HL-60 (cell line): ENCODE data around the gene MTMR11.
"Not testable (repeated sequence)": the region's sequence is repeated elsewhere in the genome, so short reads cannot be mapped to it uniquely, and the experiment has no call there.

Experiments used
- DNase-seq, 2 experiments: peaks; one replicate each; pipeline ENCODE4 v3.0.0-alpha.2; 2010 to 2020; ENCODE audit warnings: low read depth in 1 of 2, low spot score in 1 of 2
- H3K27ac ChIP-seq: fragments of 250-450 bp; sonication (Bioruptor Pico); replicated peaks from 2 replicates; pipeline ENCODE4 v1.5.1; 2020; ENCODE audit warnings: mild to moderate bottlenecking, moderate library complexity
- H3K27me3 ChIP-seq: fragments of 250-450 bp; sonication (Bioruptor Pico); 2 replicates; pipeline ENCODE4 v1.5.1; 2021; ENCODE audit warnings: mild to moderate bottlenecking, moderate library complexity; ENCODE audit not compliant: insufficient read depth, poor library complexity, severe bottlenecking
- H3K4me3 ChIP-seq: replicated peaks from 2 replicates; pipeline ENCODE4 v1.5.1; 2011; ENCODE audit warnings: mild to moderate bottlenecking, control low read depth, low read length; ENCODE audit not compliant: insufficient read depth
- CTCF ChIP-seq: IDR thresholded peaks from one replicate; pipeline ENCODE4 v1.5.1; 2011; ENCODE audit warnings: low read length, control low read depth, inconsistent platforms; ENCODE audit not compliant: insufficient read depth
- GABPA ChIP-seq: IDR thresholded peaks from 2 replicates; pipeline ENCODE4 v1.6.1; 2012; ENCODE audit warnings: low read depth
- POLR2AphosphoS5 ChIP-seq: IDR thresholded peaks from 2 replicates; pipeline ENCODE4 v1.6.1; 2012; ENCODE audit warnings: low read depth
- REST ChIP-seq: IDR thresholded peaks from 2 replicates; pipeline ENCODE4 v1.6.1; 2012; ENCODE audit warnings: low read depth; ENCODE audit not compliant: insufficient replicate concordance
- SPI1 ChIP-seq: IDR thresholded peaks from 2 replicates; pipeline ENCODE4 v1.6.1; 2012; ENCODE audit warnings: low read depth, mild to moderate bottlenecking, borderline replicate concordance

The MTMR11 gene

GRCh38 chr1:149942885-149943284 lies 6.2 kb upstream of the MTMR11 start:
- Histone ChIP-seq H3K27ac (no peak overlapping the region), H3K4me3 (no peak overlapping the region), H3K27me3 (no peaks in the 10 kb centered on the region)
- DNase-seq, result no peak
- no peak for TF ChIP-seq REST
- no peak for TF ChIP-seq POLR2AphosphoS5
- no peak for TF ChIP-seq SPI1
- no peak for TF ChIP-seq GABPA
- no peak for TF ChIP-seq CTCF

- Histone ChIP-seq H3K4me3 (no peak overlapping the region), H3K27ac (no peak overlapping the region), H3K27me3 (no peaks in the 10 kb centered on the region)
- TF ChIP-seq CTCF (no peak), GABPA (no peak), POLR2AphosphoS5 (no peak), SPI1 (no peak), REST (no peak)
- no peak for DNase-seq
Measured at GRCh38 chr1:149942207-149942606, 5.5 kb upstream of the MTMR11 start.

- DNase-seq, result no peak
- Histone ChIP-seq H3K27me3 (no peaks in the 10 kb centered on the region), H3K27ac (no peak overlapping the region), H3K4me3 (no peak overlapping the region)
- TF ChIP-seq CTCF (no peak), REST (no peak), POLR2AphosphoS5 (no peak), GABPA (no peak), SPI1 (no peak)
Measured at GRCh38 chr1:149940427-149940826, 3.7 kb upstream of the MTMR11 start.

GRCh38 chr1:149938668-149939003 lies 2.0 kb upstream of the MTMR11 start:
- H3K4me3 ChIP-seq, H3K27me3 ChIP-seq, DNase-seq, H3K27ac ChIP-seq: not testable (repeated sequence)
